Measurements from ENCODE around the gene TRABD2A.

DNA sequence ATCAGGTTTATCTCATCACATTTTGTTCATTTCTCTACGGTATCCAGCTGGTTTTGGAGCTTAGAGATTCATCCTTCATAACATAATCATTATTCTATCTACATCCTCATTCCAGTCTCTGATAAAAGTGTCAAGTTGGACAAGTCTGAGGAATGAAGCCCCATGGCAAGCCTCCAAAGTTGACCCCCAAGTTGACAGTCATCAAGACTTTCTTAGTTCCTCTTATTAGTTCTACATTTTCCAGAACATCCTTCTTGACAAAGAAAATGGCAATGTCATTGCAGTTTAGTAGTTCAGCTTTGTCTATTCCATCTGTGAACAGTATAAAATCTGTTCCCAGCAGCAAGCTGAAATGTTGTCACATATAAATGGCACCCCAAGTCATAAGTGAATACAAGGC, 20.1 kb upstream of the TRABD2A start:
- TF ChIP-seq EZH2phosphoT487 (IDR thresholded peaks at IDR 0.05; ENCODE audit: insufficient read depth, low read depth) (no peak), EZH2 (IDR thresholded peaks at IDR 0.05; ENCODE audit: insufficient read depth, poor library complexity, severe bottlenecking) (no peak)

Measured in GM23248 (cell line).